ENCODE results near the gene ADCY6.

ADCY6 gene

DNA sequence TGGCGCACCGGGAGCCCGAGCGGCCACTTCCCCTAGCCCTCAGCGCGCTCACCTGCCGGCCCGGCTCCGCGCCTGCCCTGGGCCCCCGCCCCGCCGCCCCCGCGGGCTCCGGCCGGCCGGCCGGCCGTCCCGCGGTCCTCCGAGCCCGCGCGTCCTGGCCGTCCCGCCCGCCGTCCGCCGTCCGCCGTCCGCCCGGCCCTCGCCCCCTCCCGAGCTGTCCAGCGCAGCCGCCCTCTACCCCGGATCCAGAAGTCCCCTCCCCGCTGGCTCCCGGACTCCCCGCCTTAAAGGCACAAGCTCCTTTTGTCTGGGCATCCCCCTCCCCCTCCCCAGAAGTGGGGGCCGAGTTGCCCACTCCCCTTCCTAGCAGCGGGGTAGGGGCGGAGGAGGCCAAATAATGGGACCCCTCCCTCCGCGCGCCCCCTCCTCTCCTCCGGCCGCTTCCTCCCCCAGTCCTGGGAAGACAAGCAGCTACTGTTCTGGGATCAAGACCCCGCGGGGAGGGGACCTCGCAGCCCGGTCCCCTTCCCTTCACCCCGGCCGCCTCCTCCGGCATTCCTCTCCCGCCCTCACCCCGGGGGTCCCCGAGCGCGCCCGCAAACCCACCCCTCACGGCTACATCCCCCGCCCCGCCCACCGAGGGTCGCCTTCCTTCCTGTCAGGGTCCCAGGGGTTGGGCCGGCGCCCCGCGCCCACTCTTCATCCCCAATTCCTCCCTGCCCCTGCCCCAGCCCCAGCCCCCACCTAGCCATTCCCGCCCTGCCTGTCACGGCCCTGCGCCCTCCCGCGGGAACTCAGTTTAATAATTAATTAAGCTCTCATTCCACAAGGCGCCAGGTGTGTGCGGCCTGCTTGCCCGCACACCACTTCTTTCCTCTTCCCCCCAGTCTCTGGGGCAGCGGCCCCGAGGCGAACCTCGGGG lies at the start of gene ADCY6:
ADCY6 (minus strand) TSS at position 236 of the 922 bp plus-strand sequence. CDS start 5,655 bp downstream, outside the sequence.
- DNase-seq, result peak; percentile 27

- no peak for DNase-seq
Measured at GRCh38 chr12:48838048-48838447, 49.2 kb upstream of the ADCY6 start.

DNA sequence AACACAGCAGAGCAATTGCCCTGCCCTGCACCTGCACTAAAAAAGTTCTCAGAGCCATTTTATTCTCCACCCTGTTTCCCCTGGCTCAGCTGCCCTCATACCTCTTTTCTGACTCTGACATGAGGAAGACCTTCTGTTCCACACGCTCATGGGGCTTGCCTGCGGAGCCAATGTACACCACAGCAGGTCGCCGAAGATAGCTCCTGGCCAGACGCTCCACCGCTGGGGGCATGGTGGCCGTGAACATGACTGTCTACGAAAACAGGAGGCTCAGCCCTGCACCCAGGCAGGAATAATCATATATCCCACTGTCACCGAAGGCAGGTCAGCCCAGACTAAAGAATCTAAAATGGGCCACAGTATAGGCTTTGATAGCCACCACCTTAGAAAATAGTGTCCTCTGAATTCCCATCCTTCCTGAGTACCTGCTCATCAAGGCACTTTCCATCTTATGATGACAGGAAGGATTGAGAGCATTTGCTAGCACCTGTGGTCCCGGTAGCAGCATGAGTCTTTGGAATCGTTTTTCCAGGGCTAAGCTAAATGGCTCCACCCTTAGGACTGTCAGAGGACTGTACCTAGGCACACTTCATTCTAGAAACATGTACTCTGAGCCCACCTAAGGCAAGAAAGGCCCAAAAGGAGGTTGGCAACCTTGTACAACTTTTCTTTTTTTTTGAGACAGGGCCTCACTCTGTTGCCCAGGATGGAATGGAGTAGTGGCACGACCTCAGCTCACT lies 43.6 kb upstream of the ADCY6 start:
- no peak for DNase-seq

DNA sequence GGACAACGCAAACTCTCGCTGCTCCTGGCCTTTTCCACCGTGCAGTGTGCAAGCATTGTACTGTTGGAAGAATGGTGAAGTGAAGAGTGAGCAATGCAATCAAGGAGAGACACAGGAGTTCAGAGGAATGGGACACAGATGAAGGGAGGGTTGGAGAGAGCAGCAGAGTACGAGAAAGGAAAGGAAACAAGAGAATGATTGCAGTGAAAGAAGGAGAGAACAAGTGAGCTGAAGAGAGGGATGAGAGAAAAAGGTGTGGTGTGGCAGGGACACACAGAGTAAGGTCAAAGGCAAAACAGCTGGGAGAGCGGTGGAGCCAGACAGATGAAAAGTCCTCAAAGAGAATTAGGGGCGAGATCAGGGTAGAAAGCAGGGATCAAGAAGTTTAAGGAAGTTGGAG lies 42.4 kb upstream of the ADCY6 start:
- no peak for DNase-seq

GRCh38 chr12:48828841-48829575 lies 40.1 kb upstream of the ADCY6 start:
- DNase-seq, result no peak

DNA sequence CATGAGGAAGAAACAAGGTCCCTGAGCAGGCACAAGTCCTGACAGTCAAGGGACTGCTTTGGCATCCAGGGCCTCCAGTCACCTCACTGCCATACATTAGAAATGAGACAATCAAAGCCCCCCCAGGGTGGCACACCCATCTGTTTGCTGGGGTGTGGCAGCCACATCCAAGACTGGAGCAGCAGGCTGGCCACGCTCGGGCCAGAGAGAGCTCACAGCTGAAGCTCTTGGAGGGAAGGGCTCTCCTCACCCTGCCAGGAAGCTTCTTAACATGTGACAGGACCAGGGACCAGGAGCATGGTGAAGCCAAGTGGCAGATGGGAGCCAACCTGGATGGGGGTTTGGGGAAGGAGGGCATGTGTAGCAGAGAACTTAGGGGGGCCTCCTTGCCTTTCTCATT lies 39.4 kb upstream of the ADCY6 start:
- DNase-seq, result no peak

DNA sequence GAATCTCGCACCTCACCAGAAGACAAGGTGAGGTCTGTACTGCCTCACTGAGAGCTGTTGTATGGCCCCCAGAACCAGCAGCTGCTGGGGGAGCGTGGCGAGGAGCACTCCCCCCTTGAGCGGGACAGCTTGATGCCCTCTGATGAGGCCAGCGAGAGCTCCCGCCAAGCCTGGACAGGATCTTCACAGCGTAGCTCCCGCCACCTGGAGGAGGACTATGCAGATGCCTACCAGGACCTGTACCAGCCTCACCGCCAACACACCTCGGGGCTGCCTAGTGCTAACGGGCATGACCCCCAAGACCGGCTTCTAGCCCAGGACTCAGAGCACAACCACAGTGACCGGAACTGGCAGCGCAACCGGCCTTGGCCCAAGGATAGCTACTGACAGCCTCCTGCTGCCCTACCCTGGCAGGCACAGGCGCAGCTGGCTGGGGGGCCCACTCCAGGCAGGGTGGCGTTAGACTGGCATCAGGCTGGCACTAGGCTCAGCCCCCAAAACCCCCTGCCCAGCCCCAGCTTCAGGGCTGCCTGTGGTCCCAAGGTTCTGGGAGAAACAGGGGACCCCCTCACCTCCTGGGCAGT lies 38.7 kb upstream of the ADCY6 start:
- no peak for DNase-seq

DNA sequence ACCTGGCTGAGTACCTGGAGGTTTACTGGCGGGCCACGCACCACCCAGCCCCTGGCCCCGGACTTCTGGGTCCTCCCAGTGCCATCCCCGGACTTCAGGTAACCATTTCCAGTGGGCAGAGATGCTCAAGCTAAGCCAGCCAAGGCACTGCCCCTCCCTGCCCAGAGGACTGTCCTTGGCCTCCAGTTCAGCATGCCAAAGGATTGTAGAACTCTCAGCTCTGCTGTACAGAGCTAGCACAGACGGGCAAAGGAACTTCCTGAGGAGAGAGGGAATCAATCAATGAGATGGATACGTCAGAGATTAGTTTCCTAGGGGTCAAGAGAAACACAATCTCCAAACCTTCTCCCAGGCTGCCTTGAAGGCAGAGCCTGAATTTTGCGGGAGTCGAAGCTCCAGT lies 38.1 kb upstream of the ADCY6 start:
- DNase-seq, result no peak

- no peak for DNase-seq
Measured at GRCh38 chr12:48826209-48826855, 37.4 kb upstream of the ADCY6 start.

- no peak for DNase-seq
Measured at GRCh38 chr12:48824905-48825304, 36.0 kb upstream of the ADCY6 start.

DNA sequence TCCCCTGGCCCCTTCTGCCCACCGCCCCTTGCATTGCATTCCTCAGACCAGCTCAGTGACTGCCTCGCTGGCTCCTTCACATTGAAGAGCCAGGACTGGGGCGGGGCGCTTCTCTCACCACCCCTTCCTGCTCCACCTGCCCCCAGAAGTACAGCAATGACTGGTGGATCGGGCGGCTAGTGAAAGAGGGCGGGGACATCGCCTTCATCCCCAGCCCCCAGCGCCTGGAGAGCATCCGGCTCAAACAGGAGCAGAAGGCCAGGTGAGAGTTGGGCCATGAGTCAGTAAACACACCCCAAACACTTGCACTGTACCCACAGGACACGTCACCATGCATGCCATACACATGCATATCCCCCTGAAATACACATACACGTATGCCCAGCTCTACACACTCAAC lies 35.2 kb upstream of the ADCY6 start:
- peak; percentile 95 for DNase-seq

DNA sequence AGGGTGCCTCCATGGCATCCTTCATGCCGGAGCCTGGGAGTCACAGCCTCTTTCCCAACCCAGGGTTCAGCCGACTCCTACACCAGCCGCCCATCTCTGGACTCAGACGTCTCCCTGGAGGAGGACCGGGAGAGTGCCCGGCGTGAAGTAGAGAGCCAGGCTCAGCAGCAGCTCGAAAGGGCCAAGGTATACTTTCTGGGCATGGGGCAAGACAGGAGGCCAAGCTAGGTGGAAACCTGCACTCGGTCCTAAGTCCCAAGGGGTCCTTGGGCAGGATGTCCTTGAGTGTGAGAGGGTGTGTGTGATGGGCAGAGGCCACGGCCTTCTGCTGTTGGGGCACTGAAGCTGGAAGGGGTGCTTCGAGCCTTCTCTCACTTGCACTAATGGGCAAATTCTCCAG lies 34.4 kb upstream of the ADCY6 start:
- DNase-seq, result no peak

- no peak for DNase-seq
Measured at GRCh38 chr12:48822711-48823110, 33.8 kb upstream of the ADCY6 start.

DNA sequence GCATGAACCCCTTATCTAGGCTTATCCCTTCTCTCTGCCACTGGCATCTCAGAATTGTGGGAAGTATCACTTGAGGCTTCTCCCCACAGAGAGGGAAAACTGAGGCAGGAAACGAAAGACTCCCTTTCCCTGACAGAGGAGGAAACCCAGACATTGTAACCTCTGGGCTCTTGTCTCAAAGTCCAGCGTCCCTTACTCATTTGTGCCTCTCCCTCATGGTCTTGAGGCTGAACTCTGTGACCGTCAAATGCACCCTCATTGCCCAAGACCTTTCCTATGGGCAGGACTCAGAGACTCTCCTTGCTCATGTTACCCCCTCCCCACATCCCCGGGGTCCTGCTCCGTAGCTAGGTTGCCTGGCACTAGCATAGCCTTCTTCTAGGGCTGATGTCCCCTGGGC lies 33.2 kb upstream of the ADCY6 start:
- no peak for DNase-seq

GRCh38 chr12:48819986-48820725 lies 31.3 kb upstream of the ADCY6 start:
- DNase-seq, result no peak

DNA sequence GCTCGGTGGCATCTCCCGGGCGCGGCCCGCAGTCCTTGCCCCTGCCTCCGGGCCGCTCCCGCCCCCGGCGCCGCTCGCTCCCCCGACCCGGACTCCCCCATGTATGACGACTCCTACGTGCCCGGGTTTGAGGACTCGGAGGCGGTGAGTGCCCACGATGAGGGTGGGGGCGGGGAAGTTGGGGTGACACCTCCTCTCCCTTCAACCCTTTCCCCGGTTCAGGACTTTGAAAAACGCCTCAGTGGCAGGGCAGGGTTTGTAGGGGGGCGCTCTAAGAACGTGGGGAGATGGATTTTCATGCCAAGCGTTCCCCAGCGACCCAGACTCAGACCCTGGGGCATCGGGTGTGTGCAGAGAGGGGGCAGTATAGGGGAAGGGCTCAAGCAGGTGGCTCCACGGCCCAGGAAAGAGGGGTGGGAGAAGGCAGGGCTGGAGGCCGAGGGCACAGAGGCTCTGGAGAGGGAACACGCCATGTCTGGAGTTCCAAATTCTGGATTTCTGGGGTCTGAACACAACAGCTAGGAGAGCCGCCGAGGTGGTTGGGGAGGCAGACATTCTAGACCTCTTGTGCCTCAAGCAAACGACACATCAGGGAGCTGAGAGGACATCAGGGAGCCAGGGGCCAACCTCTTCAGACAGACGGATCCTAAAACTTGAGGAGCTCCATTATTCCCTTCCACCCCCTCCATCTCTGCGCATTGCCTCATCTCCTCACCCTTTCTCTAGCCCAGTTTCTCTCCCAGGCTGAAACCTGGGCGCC lies 30.1 kb upstream of the ADCY6 start:
- DNase-seq, result peak; percentile 56

- DNase-seq, result peak; percentile 78
Measured at GRCh38 chr12:48817873-48818830, 29.3 kb upstream of the ADCY6 start, which contains the start of gene CACNB3. TSS of gene CACNB3 (plus strand) at chr12:48818496. CDS start at chr12:48818930, 434 bp downstream.

DNA sequence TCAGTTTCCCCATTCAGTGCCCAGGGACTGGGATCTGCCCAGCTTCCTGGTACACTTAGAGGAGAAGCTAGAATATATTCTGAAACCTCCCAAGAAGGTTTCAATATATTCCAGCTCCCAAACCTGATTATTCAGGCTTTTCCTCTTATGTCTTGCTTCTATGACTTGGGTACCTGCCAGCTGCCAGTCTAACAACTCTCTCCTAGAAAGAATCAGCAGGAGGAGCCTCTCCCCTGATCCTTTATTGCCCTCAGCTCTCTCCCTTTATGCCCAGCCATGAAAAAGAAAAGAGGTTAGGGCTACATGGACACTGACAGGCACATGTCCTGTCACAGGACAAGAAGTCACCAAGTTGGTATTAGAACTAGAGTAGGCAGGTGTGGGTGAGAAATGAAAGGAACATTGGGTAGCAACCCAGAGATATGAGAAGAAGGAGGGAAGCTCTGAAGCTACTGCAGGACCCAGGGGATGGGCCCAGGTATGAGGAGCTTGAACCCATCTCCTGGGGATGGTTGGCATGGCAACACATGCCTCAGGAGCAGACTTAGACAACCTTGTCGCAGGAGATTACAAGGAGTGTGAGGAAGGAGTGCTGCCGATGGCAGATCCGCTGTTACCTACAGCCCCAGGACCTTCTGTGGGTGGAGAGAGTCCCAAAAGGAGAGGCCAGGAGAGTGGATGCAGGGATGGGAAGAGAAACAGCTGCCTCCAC lies 27.4 kb upstream of the ADCY6 start:
- no peak for DNase-seq

Data from NCI-H510A treated with DMSO at 0.1 percent for 48 hours (cell line).